HEK293 (cell line): ENCODE data around the gene ERP44.
"Not testable (repeated sequence)": the region's sequence is repeated elsewhere in the genome, so short reads cannot be mapped to it uniquely, and the experiment has no call there.

Source experiments
- CTCF ChIA-PET: fragments of 350-600 bp; formaldehyde crosslinking; extraction: SDS; loops from one replicate; lab custom pipeline; 2021; ENCODE audit warnings: antibody characterized with exemption; lab: Yijun Ruan, JAX
- POLR2A ChIA-PET: fragments of 300-600 bp; formaldehyde crosslinking; extraction: SDS; loops from one replicate; lab custom pipeline; 2020; ENCODE audit warnings: antibody characterized with exemption, inconsistent platforms; lab: Yijun Ruan, JAX
- H3K27ac ChIP-seq: fragments of 200-500 bp; sonication (Bioruptor generic); 2 replicates; pipeline ENCODE4 v1.5.1; 2014; ENCODE audit warnings: low read depth, low read length, control low read depth, inconsistent platforms; ENCODE audit errors: extremely low read depth
- H3K36me3 ChIP-seq, 2 experiments: fragments of 200-500 bp in 1 of 2; sonication (Bioruptor generic) in 1 of 2; 1 replicate in 1 of 2; 2 replicates in 1 of 2; pipeline ENCODE4 v1.5.1; 2014 to 2017; ENCODE audit warnings: inconsistent platforms in 2 of 2, low read length in 2 of 2; ENCODE audit not compliant: control insufficient read depth in 2 of 2, insufficient read depth in 1 of 2
- H3K4me1 ChIP-seq: fragments of 200-500 bp; sonication (Bioruptor generic); 2 replicates; pipeline ENCODE4 v1.5.1; 2014; ENCODE audit warnings: mild to moderate bottlenecking, low read length, inconsistent platforms; ENCODE audit not compliant: control insufficient read depth, insufficient read depth
- H3K4me3 ChIP-seq: 2 replicates; pipeline ENCODE4 v1.5.1; 2011; ENCODE audit warnings: low read depth, mild to moderate bottlenecking, control low read depth, low read length, moderate library complexity
- H3K9me3 ChIP-seq: fragments of 200-500 bp; sonication (Bioruptor generic); 2 replicates; pipeline ENCODE4 v1.5.1; 2014; ENCODE audit warnings: low read depth, low read length, inconsistent platforms; ENCODE audit not compliant: control insufficient read depth, insufficient read depth
- BCL11A ChIP-seq: fragments of 450-650 bp; formaldehyde crosslinking; IDR thresholded peaks from 2 replicates; pipeline ENCODE4 v1.5.1; 2016; ENCODE audit warnings: low read depth, missing biosample characterization, missing genetic modification characterization
- GLIS2 ChIP-seq: fragments of 450-650 bp; formaldehyde crosslinking; IDR thresholded peaks from 2 replicates; pipeline ENCODE4 v1.5.1; 2016; ENCODE audit warnings: missing biosample characterization, missing genetic modification characterization
- IKZF3 ChIP-seq: fragments of 450-650 bp; IDR thresholded peaks from 2 replicates; pipeline ENCODE4 v1.5.0; 2018; ENCODE audit warnings: missing biosample characterization, mild to moderate bottlenecking, missing genetic modification characterization, moderate library complexity
- OSR2 ChIP-seq: fragments of 450-650 bp; formaldehyde crosslinking; IDR thresholded peaks from 2 replicates; pipeline ENCODE4 v1.5.1; 2016; ENCODE audit warnings: missing biosample characterization, missing genetic modification characterization
- PRDM1 ChIP-seq: fragments of 450-650 bp; formaldehyde crosslinking; IDR thresholded peaks from 2 replicates; pipeline ENCODE4; 2016; ENCODE audit warnings: missing biosample characterization, missing genetic modification characterization
- PRDM10 ChIP-seq: fragments of 450-650 bp; formaldehyde crosslinking; IDR thresholded peaks from 2 replicates; pipeline ENCODE4 v1.5.1; 2016; ENCODE audit warnings: missing biosample characterization, missing genetic modification characterization
- ZBTB44 ChIP-seq: fragments of 450-650 bp; IDR thresholded peaks from 2 replicates; pipeline ENCODE4 v1.5.1; 2018; ENCODE audit warnings: missing biosample characterization, mild to moderate bottlenecking, missing genetic modification characterization
- ZNF24 ChIP-seq: fragments of 450-650 bp; formaldehyde crosslinking; IDR thresholded peaks from 2 replicates; pipeline ENCODE4 v1.5.1; 2016; ENCODE audit warnings: missing biosample characterization, missing genetic modification characterization
- ZNF366 ChIP-seq: fragments of 450-650 bp; formaldehyde crosslinking; conservative IDR thresholded peaks from 2 replicates; pipeline ENCODE4 v1.5.1; 2016; ENCODE audit warnings: missing biosample characterization, missing genetic modification characterization
- ZNF501 ChIP-seq: fragments of 450-650 bp; formaldehyde crosslinking; IDR thresholded peaks from 2 replicates; pipeline ENCODE4 v1.5.1; 2016; ENCODE audit warnings: missing biosample characterization, missing genetic modification characterization
- ZNF510 ChIP-seq: fragments of 450-650 bp; formaldehyde crosslinking; IDR thresholded peaks from 2 replicates; pipeline ENCODE4 v1.5.1; 2018; ENCODE audit warnings: mild to moderate bottlenecking, missing genetic modification characterization, missing biosample characterization; ENCODE audit not compliant: insufficient replicate concordance
- ZNF776 ChIP-seq: fragments of 450-650 bp; formaldehyde crosslinking; IDR thresholded peaks from 2 replicates; pipeline ENCODE4 v1.5.0; 2017; ENCODE audit warnings: missing biosample characterization, missing genetic modification characterization, borderline replicate concordance
- ZSCAN23 ChIP-seq: fragments of 450-650 bp; formaldehyde crosslinking; IDR thresholded peaks from 2 replicates; pipeline ENCODE4 v1.5.1; 2016; ENCODE audit warnings: missing biosample characterization, missing genetic modification characterization

Gene ERP44

GRCh38 chr9:100084734-100085133 is 14.1 kb downstream of the ERP44 start (continued):
- TF ChIP-seq PRDM10 (tag by site-specific recombination), result no peak

GRCh38 chr9:100084128-100084453 is 14.7 kb downstream of the ERP44 start:
- peak; percentile 37; the same call in 1 of the 2 replicates for TF ChIP-seq OSR2 (tag by site-specific recombination)
- TF ChIP-seq ZNF24 (tag by site-specific recombination), result no peak
- POLR2A ChIA-PET, result no interaction called here
- Histone ChIP-seq H3K4me1 (peaks cover 24% of the 10 kb centered on the region; the same call in 1 of the 2 replicates), H3K27ac (no peak overlapping the region), H3K4me3 (no peak overlapping the region), H3K9me3 (no peaks in the 10 kb centered on the region), H3K36me3 (no peaks in the 10 kb centered on the region)
- CTCF ChIA-PET, result interaction anchor here (0.6 to 0.7 kb wide), 2 partner anchors 9 to 631 kb away, joined by 3 to 4 read pairs; no protein-coding TSS in a partner anchor

- Histone ChIP-seq H3K9me3 (no peaks in the 10 kb centered on the region), H3K4me3 (no peak overlapping the region), H3K27ac (no peak overlapping the region), H3K36me3 (no peaks in the 10 kb centered on the region), H3K4me1 (peaks cover 24% of the 10 kb centered on the region; the same call in 1 of the 2 replicates)
- ChIA-PET POLR2A (no interaction called here), CTCF (interaction anchor here (0.6 to 0.7 kb wide), 4 partner anchors 9 to 631 kb away, joined by 3 to 4 read pairs (median 4); no protein-coding TSS in a partner anchor)
- TF ChIP-seq GLIS2 (tag by site-specific recombination) (no peak), IKZF3 (peak; percentile 24; the same call in 1 of the 2 replicates), ZSCAN23 (tag by site-specific recombination) (no peak), PRDM1 (tag by site-specific recombination) (peak; percentile 50; the same call in 1 of the 2 replicates)
Observed at GRCh38 chr9:100083448-100084127, 15.2 kb downstream of the ERP44 start.

GRCh38 chr9:100082782-100083181 is 16.0 kb downstream of the ERP44 start:
- H3K9me3 ChIP-seq, result no peaks in the 10 kb centered on the region
- peaks cover 23% of the 10 kb centered on the region; the same call in 1 of the 2 replicates for H3K4me1 ChIP-seq
- H3K4me3 ChIP-seq, result no peak overlapping the region
- H3K36me3 ChIP-seq, result no peaks in the 10 kb centered on the region
- CTCF ChIA-PET, result interaction anchor here (0.6 kb wide), 1 partner anchor 9 kb away, joined by 4 read pairs; no protein-coding TSS in a partner anchor
- POLR2A ChIA-PET, result no interaction called here
- TF ChIP-seq ZNF501 (tag by site-specific recombination), result 0 out of 2 replicates have a peak, but pooled peaks have one; percentile 22
- no peak for TF ChIP-seq BCL11A (tag by site-specific recombination)
- TF ChIP-seq ZNF366, result 0 out of 2 replicates have a peak, but pooled peaks have one; percentile 29
- TF ChIP-seq ZBTB44, result no peak
- TF ChIP-seq ZNF776 (tag by site-specific recombination), result no peak
- no peak for TF ChIP-seq ZNF510 (tag by site-specific recombination)
- TF ChIP-seq, all 188 proteins: peak for 2
- H3K27ac ChIP-seq, result no peak overlapping the region

GRCh38 chr9:100076256-100076655 is 22.5 kb downstream of the ERP44 start:
- POLR2A ChIA-PET, H3K4me3 ChIP-seq, H3K36me3 ChIP-seq, H3K9me3 ChIP-seq, H3K27ac ChIP-seq, H3K4me1 ChIP-seq: not testable (repeated sequence)
- CTCF ChIA-PET, result interaction anchor here (2.1 kb wide), 1 partner anchor 11 kb away, joined by 5 read pairs; no protein-coding TSS in a partner anchor
